Activated CD8-positive, alpha-beta memory T cell treated with anti-CD3 and anti-CD28 coated beads, Interleukin-2, amount 50 U/mL, for 48 hours (primary cell): ENCODE measurements around the gene CXCL3.

Experiments used
- DNase-seq: peaks from one replicate; pipeline ENCODE4 v3.0.0-alpha.2; 2020

CXCL3 gene

GRCh38 chr4:74009307-74009706 lies 29.2 kb downstream of the CXCL3 start:
- DNase-seq, result no peak

- DNase-seq, result no peak
Measured at GRCh38 chr4:74006009-74006476, 32.4 kb downstream of the CXCL3 start.

GRCh38 chr4:74005528-74005927 lies 33.0 kb downstream of the CXCL3 start:
- DNase-seq, result no peak

- DNase-seq, result no peak
Measured at GRCh38 chr4:74004668-74005067, 33.8 kb downstream of the CXCL3 start.

GRCh38 chr4:74000301-74000700 lies 38.2 kb downstream of the CXCL3 start:
- no peak for DNase-seq

- no peak for DNase-seq
Measured at GRCh38 chr4:73998040-73999011, 40.2 kb downstream of the CXCL3 start, which contains the start of gene CXCL5. CXCL5 (minus strand) TSS chr4:73998677; CDS start chr4:73998581, 96 bp downstream.

- DNase-seq, result no peak
Measured at GRCh38 chr4:73992050-73992449, 46.4 kb downstream of the CXCL3 start.

GRCh38 chr4:73991742-73992000 lies 46.8 kb downstream of the CXCL3 start:
- DNase-seq, result no peak

- DNase-seq, result no peak
Measured at GRCh38 chr4:73990988-73991741, 47.3 kb downstream of the CXCL3 start.

GRCh38 chr4:73989928-73990327 lies 48.6 kb downstream of the CXCL3 start:
- no peak for DNase-seq

GRCh38 chr4:73989031-73989430 lies 49.5 kb downstream of the CXCL3 start:
- DNase-seq, result no peak

- DNase-seq, result no peak
Measured at GRCh38 chr4:73988061-73988460, 50.4 kb downstream of the CXCL3 start, which contains the start of gene PPBP. PPBP (minus strand) TSS chr4:73988190; CDS start chr4:73988103, 87 bp downstream.
